ENCODE data around the gene PRKCH.

DNA sequence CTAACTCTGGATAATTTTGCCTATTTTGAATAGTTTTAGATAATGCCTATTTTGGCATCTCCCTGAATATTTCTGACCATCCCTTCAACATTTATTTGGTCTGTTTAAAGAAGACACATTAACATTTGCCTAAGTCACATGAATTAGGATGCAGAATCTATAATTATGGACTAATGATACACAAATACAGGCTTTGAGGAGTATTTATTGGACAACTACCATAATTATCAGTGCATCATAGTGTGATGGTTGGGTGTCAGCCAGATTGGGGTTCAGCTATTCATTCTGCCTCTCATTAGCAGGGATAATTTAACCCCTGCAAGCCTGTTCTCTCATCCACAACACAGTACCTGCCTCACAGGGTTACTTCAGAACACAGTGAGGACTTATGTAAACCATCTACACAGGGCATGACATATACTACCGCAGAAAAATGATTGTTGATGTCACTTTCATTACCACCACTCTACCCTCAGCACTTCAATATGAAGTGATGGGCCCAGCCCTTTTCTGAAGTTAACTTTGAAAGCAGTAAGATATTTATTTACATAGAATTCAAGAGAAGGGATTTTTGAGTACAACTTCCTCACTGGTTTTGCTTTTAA, 14.4 kb downstream of the PRKCH start:
- TF ChIP-seq, protein P1, sequence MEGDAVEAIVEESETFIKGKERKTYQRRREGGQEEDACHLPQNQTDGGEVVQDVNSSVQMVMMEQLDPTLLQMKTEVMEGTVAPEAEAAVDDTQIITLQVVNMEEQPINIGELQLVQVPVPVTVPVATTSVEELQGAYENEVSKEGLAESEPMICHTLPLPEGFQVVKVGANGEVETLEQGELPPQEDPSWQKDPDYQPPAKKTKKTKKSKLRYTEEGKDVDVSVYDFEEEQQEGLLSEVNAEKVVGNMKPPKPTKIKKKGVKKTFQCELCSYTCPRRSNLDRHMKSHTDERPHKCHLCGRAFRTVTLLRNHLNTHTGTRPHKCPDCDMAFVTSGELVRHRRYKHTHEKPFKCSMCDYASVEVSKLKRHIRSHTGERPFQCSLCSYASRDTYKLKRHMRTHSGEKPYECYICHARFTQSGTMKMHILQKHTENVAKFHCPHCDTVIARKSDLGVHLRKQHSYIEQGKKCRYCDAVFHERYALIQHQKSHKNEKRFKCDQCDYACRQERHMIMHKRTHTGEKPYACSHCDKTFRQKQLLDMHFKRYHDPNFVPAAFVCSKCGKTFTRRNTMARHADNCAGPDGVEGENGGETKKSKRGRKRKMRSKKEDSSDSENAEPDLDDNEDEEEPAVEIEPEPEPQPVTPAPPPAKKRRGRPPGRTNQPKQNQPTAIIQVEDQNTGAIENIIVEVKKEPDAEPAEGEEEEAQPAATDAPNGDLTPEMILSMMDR (IDR thresholded peaks at IDR 0.05), result no peak
- no peak for TF ChIP-seq POLR2A (IDR thresholded peaks at IDR 0.05)
